K562 (cell line): Measurements from ENCODE around the gene HJV. TPM values are rescaled to one million over a fixed set of nuclear protein-coding genes. Genes with fewer than 3 reads are reported as not detected.

ENCODE experiments used
- ARID3A ChIP-seq: IDR thresholded peaks from 2 replicates; pipeline ENCODE4 v1.6.1; 2012; ENCODE audit warnings: low read depth, low read length, improper control_type of control experiment, borderline replicate concordance
- BRD9 ChIP-seq: fragments of 450-650 bp; IDR thresholded peaks from 2 replicates; pipeline ENCODE4 v1.6.1; 2018; ENCODE audit warnings: low read depth; ENCODE audit not compliant: partially characterized antibody
- CHD1 ChIP-seq: fragments of 200-600 bp; sonication (generic); IDR thresholded peaks from one replicate; pipeline ENCODE4 v1.6.1; 2012; ENCODE audit warnings: mild to moderate bottlenecking, moderate library complexity, low read length, inconsistent platforms
- E2F8 ChIP-seq: fragments of 450-650 bp; IDR thresholded peaks from 2 replicates; pipeline ENCODE4 v1.7.1; 2018; ENCODE audit warnings: mild to moderate bottlenecking, low read depth; ENCODE audit not compliant: partially characterized antibody
- EP400 ChIP-seq: fragments of 450-650 bp; IDR thresholded peaks from 2 replicates; pipeline ENCODE4 v1.6.1; 2017; ENCODE audit warnings: antibody characterized with exemption, mild to moderate bottlenecking, moderate library complexity
- FOXP1 ChIP-seq: sonication (generic); formaldehyde crosslinking; IDR thresholded peaks from 2 replicates; pipeline ENCODE4 v1.8.0; 2022; ENCODE audit warnings: mild to moderate bottlenecking, missing genetic modification reagents
- HNRNPK ChIP-seq: fragments of 200-400 bp; formaldehyde crosslinking; IDR thresholded peaks from one replicate; pipeline ENCODE4 v1.6.1; 2018; ENCODE audit warnings: mild to moderate bottlenecking, low read depth, low read length; ENCODE audit not compliant: poor library complexity, severe bottlenecking
- REST ChIP-seq, 2 experiments: fragments of 450-650 bp; formaldehyde crosslinking in 1 of 2; IDR thresholded peaks; 2 replicates each; pipeline versions ENCODE4 v1.4.0 to v1.6.1; 2014 to 2020; ENCODE audit warnings: mild to moderate bottlenecking in 2 of 2, borderline replicate concordance in 1 of 2, low read depth in 1 of 2
- TAF1 ChIP-seq: IDR thresholded peaks from 2 replicates; pipeline ENCODE4 v1.6.1; 2011; ENCODE audit warnings: mild to moderate bottlenecking, low read length, moderate library complexity; ENCODE audit not compliant: insufficient read depth, control insufficient read depth, severe bottlenecking; ENCODE audit errors: extremely low read depth
- TAF7 ChIP-seq: fragments of 450-650 bp; IDR thresholded peaks from 2 replicates; pipeline ENCODE4 v1.6.1; 2016; ENCODE audit warnings: missing genetic modification characterization, missing compliant biosample characterization
- ZNF174 ChIP-seq: fragments of 250-450 bp; sonication (Bioruptor Pico); IDR thresholded peaks from 2 replicates; pipeline ENCODE4 v1.4.0; 2020; ENCODE audit warnings: mild to moderate bottlenecking
- ZNF589 ChIP-seq: fragments of 200-800 bp; sonication (Bioruptor generic); IDR thresholded peaks from 2 replicates; pipeline ENCODE4 v1.6.1; 2016; ENCODE audit warnings: low read depth, missing genetic modification characterization, missing compliant biosample characterization
- ZNF644 ChIP-seq: fragments of 200-800 bp; sonication (Bioruptor generic); IDR thresholded peaks from 2 replicates; pipeline ENCODE4 v1.6.1; 2016; ENCODE audit warnings: low read depth, missing genetic modification characterization, missing compliant biosample characterization
- ZNF668 ChIP-seq: fragments of 250-450 bp; sonication (Bioruptor Pico); IDR thresholded peaks from 2 replicates; pipeline ENCODE4 v1.8.0; 2022; ENCODE audit warnings: mild to moderate bottlenecking, inconsistent platforms
- polyA plus RNA-seq, 8 experiments: library from polyadenylated mRNA; depleted of rRNA in 4 of 8; stranded (reverse) in 5 of 8; unstranded in 3 of 8; fragments of >200 nt; fragmentation: Nextera tagmentation in 2 of 8; fragmentation: Illumina TruSeq in 1 of 8; extraction: Ambion mirVana in 2 of 8; extraction: Trizol in 1 of 8; gene quantifications; 2 replicates each; pipeline versions ENCODE4 v1.2.1 to v1.2.3, GENCODE V29; 2011 to 2014; ENCODE audit warnings: inconsistent platforms in 1 of 8, missing spikeins in 1 of 8
- total RNA-seq, 7 experiments: library from RNA; depleted of rRNA in 6 of 7; stranded (reverse); fragments of >200 nt in 6 of 7; fragmentation: Illumina TruSeq in 2 of 7; extraction: Trizol in 2 of 7; gene quantifications; 2 replicates each; pipeline versions ENCODE4 v1.2.1 to v1.2.3, GENCODE V29; 2011 to 2021; ENCODE audit warnings: low replicate concordance in 1 of 7

HJV gene
- total and polyA plus RNA-seq, 9 of the 15 experiments (the other 6 are each of a cell fraction or from before 2014, with no cell fraction given) = 1.0 to 6.6 (median 2.4) TPM

GRCh38 chr1:145995148-145995881 is 26.2 kb downstream of the HJV start (continued):
- no peak for TF ChIP-seq E2F8
- no peak for TF ChIP-seq TAF1
- TF ChIP-seq FOXP1 (CRISPR knock-in tag) = no peak
- TF ChIP-seq ZNF644 (tag) = no peak
- TF ChIP-seq EP400 = no peak
- no peak for TF ChIP-seq ZNF589
- TF ChIP-seq TAF7 (tag) = no peak
- no peak for TF ChIP-seq BRD9
- 0 out of 2 replicates have a peak, but pooled peaks have one; percentile 25 for TF ChIP-seq ARID3A
- no peak for TF ChIP-seq HNRNPK
- TF ChIP-seq CHD1 = peak; percentile 95
- no peak for TF ChIP-seq REST (IDR thresholded peaks at IDR 0.05; ENCODE audit: borderline replicate concordance)
- TF ChIP-seq REST (CRISPR knock-in tag; IDR thresholded peaks at IDR 0.05; ENCODE audit: low read depth) = no peak
- no peak for TF ChIP-seq ZNF174 (CRISPR knock-in tag)
- peak; percentile 29; the same call in 1 of the 2 replicates for TF ChIP-seq ZNF668 (CRISPR knock-in tag)
